GM19238 (cell line): ENCODE measurements around the gene MYO1B.

Source experiments
- DNase-seq: peaks from one replicate; pipeline ENCODE4 v3.0.0; 2011; ENCODE audit warnings: low spot score; ENCODE audit not compliant: insufficient read length

MYO1B gene

DNA sequence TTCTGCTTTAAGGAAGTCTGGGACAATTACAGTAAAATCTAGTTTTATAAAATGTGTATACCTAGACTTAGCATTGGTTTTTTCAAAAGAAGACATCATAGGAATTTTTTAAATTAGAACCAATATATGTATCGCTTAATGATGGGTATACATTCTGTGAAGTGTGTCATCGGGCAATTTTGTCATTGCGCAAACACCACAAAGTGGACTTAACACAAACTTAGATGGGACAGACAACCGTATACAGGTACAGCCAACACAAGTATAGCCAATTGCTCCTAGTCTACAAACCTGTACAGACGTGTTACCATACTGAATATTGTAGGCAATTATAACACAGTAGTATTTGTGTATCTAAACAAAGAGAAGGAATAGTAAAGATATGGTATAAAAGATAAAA lies 12.7 kb downstream of the MYO1B start:
- no peak for DNase-seq

DNA sequence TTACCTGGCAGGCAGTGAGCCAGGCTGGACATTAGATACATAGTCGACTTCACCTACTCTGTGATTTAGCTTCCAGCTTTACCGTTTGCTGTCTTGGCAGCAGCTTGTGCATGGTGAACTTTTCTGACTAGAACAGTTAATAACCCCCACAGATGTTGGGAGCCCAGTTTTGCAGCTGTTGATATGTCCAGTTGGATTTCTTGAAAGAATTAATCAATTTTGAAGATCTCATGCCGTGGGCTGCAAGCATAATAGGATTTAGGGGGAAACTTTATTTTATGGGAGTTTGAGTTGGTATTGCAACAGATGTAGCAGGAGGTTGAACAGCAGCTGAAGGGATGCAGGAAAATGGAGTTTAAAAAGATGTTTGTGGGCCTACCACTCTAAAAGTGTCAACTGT lies 13.8 kb downstream of the MYO1B start:
- DNase-seq: no peak

DNA sequence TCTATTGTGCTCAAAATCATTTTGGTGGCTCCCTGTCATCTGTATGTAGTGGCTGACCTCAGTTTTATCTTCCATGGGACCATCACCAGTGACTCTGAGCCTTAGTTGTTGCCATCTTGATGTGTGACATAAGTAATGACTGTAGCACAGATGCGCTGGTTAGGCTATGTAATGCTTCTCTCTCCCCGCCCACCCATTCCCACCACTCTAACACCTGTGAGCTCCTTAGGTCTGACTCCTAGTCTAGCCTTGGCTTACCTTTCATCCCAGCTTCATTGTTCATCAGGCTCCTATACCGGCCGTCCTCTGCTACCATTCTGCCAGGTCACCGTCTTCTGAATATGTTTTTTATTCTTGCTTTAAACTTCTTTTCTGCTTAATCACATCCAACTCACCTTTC lies 17.2 kb downstream of the MYO1B start:
- no peak for DNase-seq

DNA sequence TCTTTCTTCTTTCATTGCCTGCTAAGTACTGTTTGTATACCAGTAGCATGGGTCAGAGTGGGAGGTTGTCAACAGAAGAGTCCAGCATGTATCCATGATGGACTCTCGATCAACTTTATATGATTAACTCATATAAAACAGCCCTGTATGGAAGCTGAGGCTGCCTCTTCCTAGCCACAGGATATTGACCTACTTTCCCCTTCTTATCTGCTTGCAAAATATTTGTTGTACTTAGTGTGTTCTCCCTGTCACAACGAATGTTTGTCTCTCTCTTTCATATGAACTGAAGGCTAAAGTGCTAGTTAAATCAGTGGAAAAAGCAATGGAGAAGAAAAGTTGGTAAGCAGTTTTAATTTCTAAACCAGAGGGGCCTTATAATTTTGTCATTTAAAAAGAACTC lies 17.8 kb downstream of the MYO1B start:
- DNase-seq: no peak

DNA sequence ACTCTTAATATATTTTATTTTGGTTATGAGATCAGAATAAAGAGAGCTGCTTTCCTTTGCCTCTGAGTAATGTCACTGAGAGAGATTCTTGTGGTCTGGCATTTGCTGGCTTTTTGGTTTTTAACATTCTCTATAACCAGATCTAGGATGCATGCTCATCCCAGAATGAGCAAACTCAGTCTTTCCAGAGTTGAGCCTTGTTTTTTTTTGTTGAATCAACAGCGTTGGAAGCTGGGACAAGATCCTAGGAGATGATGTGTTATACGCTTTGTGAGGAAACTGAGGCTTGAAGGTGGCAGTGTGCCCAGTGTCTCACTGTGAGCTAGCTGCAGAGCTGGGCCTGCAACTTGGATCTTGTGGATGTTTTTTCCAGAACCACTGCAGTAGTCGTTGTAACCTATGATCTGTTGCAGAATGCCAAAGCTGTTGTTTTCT lies 19.5 kb downstream of the MYO1B start:
- no peak for DNase-seq

DNA sequence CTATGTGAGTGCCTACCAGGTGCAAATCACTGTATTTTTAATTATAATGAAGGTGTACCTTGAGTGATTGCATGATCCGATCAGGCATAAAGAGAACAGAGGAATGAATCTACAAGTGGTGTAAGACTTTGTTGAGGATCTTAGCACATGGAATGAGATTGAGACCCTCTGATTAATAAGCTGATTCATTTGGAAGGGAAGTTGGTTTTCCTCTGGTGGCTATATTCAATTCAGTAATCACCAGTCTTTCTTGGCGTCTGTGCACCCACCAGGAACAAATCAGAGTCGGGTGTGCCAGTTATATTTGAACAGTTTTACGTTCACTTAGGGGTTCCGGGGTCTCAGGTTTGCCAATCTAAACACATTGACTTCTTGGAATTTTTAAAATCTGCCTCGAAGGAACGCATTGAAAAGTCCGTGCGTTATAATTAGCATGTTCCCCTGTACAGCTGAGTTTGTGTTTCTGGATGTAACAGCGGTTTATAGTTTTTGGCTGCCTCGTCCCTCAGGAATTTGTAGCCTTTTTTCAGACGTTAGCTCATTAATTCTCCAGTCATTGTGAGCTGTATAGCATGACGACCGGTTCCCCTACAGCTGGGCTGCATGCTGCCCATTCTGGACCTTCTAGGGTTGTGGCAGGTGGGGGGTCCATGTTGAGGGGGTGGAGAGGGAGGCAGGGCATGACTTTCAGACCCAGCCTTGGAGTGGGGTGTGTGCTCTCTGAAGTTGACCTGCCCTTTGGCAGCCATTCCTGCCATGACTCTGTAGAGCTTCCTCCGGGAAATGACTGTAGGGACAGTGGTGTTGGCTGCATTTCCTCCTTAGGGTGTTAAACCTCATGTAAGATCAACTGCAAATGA lies 20.3 kb downstream of the MYO1B start:
- no peak for DNase-seq

DNA sequence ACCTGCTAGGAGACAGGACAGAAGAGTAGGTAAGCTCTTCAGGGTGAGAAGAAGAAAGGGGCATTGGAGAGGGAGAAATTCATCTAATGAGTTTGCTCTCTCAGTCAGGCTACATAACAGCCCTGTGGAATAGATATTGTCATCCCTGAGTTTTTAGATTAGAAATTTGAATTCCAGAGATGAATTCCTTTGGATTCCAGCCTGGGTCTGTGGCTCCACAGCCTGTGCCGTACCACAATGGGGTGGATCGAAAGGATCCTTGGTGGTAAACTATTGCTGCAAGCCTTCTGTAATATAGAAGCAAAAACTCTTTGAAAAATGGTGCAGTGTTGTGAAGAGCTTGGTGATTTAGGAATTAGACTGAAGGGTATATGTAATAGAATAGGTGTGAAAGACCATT lies 21.0 kb downstream of the MYO1B start:
- no peak for DNase-seq

DNA sequence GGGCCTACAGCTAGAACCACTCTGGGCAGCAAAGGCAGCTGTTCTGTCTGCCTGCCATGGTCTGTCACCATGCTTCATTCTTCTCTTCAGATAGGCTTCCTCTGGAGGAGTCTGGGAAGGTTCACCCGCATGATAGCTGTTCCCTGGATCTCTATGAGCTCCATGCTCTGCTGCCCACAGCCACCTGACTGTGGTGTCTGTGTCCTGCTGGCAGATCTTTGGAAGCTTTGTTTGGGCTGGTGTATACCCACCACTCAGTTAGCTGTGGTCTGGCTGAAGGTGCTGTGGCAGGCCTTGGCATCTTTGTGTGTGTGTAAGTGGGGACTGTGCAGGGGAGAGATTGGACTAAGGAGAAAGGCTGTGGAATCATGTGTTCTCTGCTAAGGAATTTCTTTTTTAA lies 23.4 kb downstream of the MYO1B start:
- no peak for DNase-seq

DNA sequence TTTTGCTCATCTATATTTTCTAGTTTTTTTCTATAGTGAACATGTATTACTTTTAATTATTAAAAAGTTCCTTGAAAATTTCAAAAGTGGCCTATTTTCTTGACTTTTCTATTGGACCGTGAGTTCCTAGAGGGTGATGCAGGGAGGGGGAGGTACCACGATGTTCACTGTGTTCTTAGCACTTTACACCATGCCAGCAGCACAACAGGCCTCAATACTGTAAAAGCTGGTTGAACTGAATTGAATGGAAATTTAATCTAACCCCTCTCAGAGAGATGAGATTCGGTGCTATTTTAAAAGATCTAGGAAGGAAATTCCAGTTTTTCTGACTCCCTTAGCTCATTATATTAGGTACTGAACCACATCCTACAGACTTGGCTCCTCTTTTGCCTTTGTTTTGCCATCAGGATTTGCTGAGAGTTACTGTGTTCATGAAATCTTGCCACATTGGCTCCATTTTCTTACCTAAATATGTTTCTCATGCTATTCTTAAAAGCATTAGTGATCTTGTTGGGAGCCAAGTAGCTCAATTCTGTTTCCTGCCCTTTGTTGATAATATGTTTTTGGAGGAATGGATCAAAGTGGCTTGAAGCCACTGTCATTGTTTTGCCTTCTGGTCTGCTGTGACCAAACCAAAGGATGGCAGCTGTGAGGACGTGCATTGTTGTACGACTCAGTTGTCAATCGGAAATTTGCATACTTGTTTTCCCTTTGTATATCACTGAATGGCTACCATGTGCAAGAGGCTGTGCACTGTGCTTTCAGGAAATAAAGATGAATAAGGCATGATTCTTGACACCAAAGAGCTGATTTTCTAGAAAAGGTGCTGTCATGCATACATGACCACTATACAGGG lies 25.3 kb downstream of the MYO1B start:
- DNase-seq: no peak

DNA sequence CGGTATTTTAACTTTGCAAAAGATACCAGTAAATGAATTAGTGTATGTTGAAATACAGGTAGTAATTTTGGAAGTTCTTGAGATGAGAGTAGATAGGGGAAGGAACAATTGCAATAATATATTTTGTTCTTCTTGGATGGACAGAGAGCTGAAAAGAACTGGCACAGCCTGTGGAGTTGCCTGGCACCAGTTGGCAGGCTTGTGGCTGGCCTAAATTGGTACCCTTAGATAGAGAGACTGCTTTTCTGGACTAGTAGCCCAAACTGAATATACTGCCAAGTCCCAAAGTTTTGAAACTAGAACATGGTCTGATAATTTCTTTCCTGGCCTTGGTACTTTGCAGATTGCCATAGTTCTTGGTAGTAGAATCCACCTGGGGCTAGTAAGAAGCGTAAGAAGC lies 26.9 kb downstream of the MYO1B start:
- DNase-seq: no peak

DNA sequence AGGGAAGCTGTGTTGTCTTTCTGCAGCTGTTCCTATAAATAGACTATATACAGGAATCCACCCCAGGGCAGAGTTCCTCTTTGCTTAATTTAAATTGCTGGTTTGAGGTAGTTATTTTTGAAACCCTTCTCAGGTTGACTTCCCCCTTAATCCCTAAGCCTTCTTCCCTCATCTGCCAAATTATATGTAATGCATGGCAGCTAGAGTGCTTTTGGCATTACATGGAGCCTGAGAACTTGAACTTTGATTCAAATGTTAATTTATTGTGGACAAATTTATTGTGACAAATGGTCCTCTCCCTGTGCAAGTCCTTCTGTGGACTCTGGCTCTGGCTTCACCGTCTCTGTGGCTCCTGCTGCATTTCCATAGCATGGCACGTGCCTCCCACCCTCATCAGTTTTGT lies 29.2 kb downstream of the MYO1B start:
- DNase-seq: no peak

DNA sequence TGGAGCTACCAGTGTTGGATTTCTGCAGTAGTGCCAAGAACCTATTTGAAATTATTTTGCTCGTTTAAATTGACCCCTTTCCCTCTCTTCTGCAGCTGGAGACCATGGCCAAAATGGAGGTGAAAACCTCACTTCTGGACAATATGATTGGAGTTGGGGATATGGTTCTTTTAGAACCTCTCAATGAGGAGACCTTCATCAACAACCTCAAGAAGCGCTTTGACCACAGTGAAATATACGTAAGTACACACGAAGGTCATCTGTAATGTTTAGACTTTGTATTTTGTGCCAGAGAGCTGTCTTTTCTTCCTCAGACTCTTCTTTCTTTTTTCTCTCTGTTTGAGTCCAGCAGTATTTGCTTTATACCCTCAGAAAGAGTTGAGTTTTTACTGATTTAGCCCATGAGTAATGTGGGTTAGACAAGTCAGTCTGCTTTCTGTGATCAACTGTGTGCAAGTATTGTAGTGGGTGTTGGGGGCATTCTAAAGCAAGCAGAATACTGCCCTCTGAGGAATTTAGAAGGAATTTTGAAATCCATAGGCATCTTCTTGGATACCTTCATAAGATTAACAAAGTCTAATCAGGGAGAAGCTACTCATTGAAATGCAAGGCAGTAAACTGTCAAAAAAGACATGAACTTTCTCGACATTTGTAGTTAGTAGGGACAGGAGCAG lies 31.7 kb downstream of the MYO1B start:
- DNase-seq: no peak

DNA sequence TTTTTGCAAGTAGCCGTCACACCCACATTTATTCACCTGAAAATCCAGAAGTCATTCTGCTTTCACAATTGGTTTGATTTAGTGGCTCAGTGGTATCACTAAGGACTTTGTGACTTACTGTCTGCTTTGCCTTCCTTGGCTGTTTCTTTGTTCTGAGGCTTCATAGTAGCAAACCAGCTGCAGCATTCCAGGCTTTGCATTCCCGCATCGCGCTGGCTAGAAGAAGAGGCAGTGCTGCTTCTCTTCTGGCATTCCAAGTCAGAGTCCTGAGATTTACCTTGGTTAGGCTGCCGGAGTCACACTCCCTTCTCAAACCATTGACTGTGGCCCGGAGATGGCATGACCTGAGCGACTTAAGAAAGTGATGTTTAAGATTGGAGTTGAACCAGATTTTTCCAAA lies 35.1 kb downstream of the MYO1B start:
- no peak for DNase-seq

DNA sequence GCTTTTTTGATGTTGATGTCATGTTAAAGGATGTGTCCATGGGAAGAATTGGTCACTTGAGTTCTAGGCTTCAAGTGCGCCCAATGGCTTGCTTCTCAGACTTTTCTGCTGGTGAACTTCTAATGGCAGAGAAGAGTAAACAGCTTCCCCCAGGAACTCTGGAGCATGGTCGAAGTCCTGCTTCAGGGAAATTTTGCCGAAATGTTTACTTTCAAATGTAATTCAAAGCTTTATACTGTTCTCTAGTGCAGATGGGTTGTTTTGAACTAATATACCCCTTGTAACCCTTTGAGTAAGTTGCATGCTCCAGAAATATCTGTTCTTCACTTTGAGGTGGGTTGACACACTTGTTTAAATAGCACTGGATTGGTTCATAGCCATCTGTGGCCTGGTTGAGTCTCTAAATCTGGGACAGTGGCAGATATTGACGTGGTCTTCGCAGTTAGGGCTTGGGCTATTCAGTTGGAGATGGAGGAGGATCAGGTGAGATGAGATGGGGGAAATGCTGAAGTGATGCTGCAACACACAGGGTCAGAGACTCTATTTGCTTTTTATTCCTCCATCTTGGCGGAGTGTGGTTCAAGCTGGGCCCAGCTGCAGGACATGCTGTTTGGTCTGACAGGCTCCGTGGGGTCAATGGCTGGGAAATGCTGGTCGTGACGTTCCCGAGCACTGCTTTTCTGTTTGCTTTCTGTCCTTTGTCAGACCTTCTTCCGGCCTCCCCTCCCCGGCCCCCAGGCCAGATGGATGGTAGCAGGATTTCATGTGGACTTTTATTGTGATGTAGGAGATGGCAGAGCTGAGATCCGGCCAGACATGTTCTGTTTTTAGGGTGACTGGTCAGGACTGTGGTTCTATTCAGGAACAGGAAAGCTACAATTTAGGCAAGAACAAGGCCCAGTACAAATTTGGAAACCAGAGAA lies 35.9 kb downstream of the MYO1B start:
- DNase-seq: no peak

DNA sequence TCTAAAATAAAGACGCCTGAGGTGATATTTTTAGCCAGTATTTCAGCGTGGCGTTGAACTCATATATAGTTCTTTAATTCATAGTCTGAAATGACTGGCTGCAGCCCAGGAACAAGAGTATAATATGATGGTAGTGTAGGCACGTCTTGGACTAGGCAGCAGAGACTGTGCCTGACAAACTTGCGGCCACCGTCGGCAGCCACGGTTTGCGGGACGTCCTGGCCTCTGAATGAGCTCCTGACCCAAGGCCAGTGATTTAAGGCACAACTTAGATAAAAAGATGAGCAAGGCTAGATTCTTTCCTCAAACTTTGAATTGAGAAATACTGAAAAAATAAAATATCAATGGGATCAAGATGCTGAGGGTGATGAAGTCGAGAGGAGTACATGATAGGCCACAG lies 40.0 kb downstream of the MYO1B start:
- no peak for DNase-seq

DNA sequence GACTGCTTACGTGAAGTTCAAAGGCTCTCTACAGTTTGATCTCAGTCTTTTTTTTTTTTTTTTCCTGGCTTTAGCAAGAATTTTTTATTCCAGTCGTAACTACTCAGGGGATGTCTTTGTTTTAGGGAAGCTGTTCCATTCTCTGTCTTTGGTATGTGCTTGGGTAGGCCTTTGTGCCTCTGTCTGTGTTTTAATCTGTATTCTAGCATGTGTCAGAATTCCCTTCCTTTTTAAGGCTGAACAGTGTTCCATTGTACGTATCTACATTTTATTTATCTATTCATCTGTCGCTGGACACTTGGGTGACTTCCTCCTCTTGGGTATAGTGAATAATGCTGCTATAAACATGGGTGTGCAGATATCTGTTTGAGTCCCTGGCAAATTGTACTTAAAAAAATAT lies 42.6 kb downstream of the MYO1B start:
- no peak for DNase-seq

DNA sequence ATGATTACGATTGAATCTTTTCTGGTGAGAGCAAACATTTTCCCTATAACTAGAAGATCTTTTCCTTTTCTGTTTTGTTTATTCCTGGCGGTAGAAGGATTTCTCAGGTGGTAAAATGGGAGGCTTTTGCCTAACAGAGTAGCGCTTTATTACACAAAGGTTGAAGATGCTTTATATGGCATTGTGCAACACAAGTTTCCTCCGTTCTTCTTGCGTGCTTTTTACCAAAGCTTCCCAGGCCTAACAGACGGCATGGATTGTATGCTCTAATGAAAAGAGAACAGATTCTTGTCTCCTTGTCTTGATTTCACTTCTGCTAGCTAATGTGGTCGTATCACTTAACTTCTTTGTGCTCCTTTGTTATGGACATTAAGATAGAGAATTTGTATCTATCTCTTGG lies 43.8 kb downstream of the MYO1B start:
- no peak for DNase-seq

DNA sequence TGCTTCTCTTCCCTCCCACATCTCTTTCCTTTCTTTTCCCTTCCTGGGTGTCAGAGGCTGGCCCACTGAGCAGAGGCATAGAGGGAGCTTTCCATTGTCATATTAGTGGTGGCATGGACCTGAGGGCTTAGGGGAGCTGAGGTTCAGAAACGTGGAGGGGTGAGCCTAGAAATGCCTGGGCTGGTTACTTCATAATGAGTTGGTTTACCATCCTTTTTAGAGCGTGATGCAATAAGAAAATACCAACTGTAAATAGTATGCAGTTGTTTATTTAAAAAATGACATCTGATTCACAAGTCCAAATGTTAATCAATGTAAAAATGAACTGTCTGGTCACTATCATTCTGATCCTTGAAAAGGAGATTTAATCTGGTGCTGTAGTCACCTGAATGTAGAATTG lies 46.3 kb downstream of the MYO1B start:
- no peak for DNase-seq

DNA sequence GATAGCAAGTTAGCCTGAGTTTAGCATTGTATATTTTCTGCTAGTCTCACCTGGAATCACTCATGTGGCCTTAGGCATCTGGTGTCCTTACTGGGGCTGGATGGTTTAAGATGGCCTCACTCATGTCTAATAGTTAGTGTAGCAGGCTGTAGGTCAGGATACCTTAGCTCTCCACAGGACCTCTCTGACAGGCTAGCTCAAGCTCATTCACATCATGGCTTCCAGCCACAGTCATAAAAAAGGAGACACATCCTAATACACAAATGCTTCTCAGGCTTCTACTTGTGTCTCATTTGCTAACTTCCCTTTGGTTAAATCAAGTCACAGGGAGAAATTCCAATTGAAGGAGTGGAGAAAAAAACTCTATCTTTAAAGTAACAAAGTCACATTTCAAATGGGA lies 47.7 kb downstream of the MYO1B start:
- DNase-seq: no peak

DNA sequence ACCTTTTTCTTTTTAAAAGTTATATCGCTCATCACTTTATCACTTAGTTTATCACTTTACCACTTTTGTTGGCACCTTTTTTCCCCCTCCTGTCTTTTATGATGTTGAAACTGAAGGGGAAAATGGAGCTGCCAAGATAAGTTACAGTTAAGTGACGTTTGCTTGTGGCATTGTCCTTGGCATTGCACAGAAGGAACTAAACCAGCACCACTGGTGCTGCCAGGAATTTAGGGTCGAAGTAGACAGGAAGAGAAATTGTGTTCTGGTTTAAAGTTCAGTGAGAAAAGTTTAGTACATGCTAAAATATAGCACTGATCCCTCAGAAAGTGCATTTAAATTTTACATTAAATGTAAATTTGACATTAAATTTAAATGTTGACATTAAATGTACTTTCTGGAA lies 49.9 kb downstream of the MYO1B start:
- DNase-seq: no peak
